NB4 (cell line): Measurements from ENCODE around the gene ARHGAP21.

Experiments
- POLR2A ChIP-seq: IDR thresholded peaks from 2 replicates; pipeline ENCODE4 v1.6.1; 2011; ENCODE audit warnings: mild to moderate bottlenecking; ENCODE audit not compliant: insufficient read length; ENCODE audit errors: extremely low read depth
- TF ChIP-seq, protein P1 (sequence below): IDR thresholded peaks from one replicate; pipeline ENCODE4 v1.5.1; 2012; ENCODE audit warnings: low read depth, low read length

DNA sequence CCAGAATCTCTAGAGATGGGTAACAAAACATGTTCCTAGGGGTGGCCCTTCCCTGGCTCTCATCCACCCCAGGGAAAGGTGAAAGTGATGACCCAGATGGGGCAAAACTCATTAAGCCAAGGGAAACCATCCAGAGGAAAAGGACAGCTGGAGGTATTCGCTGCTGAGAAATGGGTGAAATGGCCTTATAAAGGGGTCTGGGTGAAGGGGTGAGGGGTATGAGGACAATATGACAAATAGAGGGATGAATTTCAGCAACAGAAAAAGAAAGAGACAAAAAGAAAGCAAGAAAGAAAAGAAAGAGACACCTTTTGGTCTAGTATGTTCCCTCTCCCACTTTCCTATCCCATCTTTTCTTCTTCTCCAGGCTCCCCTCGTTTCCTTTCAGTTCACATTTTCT, 26.6 kb downstream of the ARHGAP21 start:
- TF ChIP-seq, protein P1, sequence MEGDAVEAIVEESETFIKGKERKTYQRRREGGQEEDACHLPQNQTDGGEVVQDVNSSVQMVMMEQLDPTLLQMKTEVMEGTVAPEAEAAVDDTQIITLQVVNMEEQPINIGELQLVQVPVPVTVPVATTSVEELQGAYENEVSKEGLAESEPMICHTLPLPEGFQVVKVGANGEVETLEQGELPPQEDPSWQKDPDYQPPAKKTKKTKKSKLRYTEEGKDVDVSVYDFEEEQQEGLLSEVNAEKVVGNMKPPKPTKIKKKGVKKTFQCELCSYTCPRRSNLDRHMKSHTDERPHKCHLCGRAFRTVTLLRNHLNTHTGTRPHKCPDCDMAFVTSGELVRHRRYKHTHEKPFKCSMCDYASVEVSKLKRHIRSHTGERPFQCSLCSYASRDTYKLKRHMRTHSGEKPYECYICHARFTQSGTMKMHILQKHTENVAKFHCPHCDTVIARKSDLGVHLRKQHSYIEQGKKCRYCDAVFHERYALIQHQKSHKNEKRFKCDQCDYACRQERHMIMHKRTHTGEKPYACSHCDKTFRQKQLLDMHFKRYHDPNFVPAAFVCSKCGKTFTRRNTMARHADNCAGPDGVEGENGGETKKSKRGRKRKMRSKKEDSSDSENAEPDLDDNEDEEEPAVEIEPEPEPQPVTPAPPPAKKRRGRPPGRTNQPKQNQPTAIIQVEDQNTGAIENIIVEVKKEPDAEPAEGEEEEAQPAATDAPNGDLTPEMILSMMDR: no peak
- no peak for TF ChIP-seq POLR2A
